HepG2 (cell line): ENCODE measurements around the gene NCAM2. TPM values are rescaled to one million over a fixed set of nuclear protein-coding genes. Genes with fewer than 3 reads are reported as not detected.

Experiments
- ATAC-seq: fragments of 200-7000 bp; cut with Tn5 transposase; 3 replicates; pipeline ENCODE4 v1.9.1; 2020; ENCODE audit warnings: mild to moderate bottlenecking, moderate library complexity
- BruUV-seq: library from RNA; stranded (reverse); fragments of 400-500 nt; replicated peaks from 2 replicates; lab custom pipeline; 2021; lab: Mats Ljungman, UMichigan
- CTCF ChIA-PET: fragments of 300-600 bp; formaldehyde crosslinking; extraction: SDS; loops from one replicate; lab custom pipeline; 2021; ENCODE audit warnings: low total read pairs, inconsistent platforms, low intra/inter-chr PET ratio; lab: Yijun Ruan, JAX
- POLR2A ChIA-PET: fragments of 350-600 bp; sonication (Branson Sonifier 250); formaldehyde crosslinking; loops from one replicate; lab custom pipeline; 2020; ENCODE audit warnings: antibody characterized with exemption, inconsistent platforms; lab: Yijun Ruan, JAX
- DNase-seq: peaks from one replicate; pipeline ENCODE4 v3.0.0-alpha.2; 2015; ENCODE audit warnings: low spot score
- FAIRE-seq: peaks from 3 replicates; lab custom pipeline; 2011; peaks lifted over from hg19 to GRCh38; lab: Jason Lieb, UNC
- H2AFZ ChIP-seq: one replicate; pipeline ENCODE4 v1.6.1; 2011; ENCODE audit warnings: low read length, inconsistent platforms
- H3K27ac ChIP-seq: fragments of 300-600 bp; 3 replicates; pipeline ENCODE4 v1.8.0; 2011; ENCODE audit warnings: mixed run types, mild to moderate bottlenecking, mixed read lengths, low read length, inconsistent platforms; ENCODE audit not compliant: insufficient read depth; ENCODE audit errors: extremely low read length
- H3K27me3 ChIP-seq, 2 experiments: fragments of 200-600 bp in 1 of 2; 2 replicates in 1 of 2; 3 replicates in 1 of 2; pipeline versions ENCODE4 v1.6.0 to v1.8.0; 2011; ENCODE audit warnings: low read length in 2 of 2, mild to moderate bottlenecking in 2 of 2, moderate library complexity in 2 of 2, inconsistent platforms in 1 of 2; ENCODE audit not compliant: insufficient read depth in 2 of 2, control insufficient read depth in 1 of 2
- H3K36me3 ChIP-seq, 2 experiments: fragments of 200-600 bp in 1 of 2; replicated peaks in 1 of 2; 2 replicates in 1 of 2; 3 replicates in 1 of 2; pipeline versions ENCODE4 v1.5.1 to v1.8.0; 2011; ENCODE audit warnings: low read length in 2 of 2, inconsistent platforms in 1 of 2; ENCODE audit not compliant: insufficient read depth in 2 of 2, control insufficient read depth in 1 of 2
- H3K4me1 ChIP-seq: 2 replicates; pipeline ENCODE4 v1.5.1; 2012; ENCODE audit warnings: low read length, inconsistent platforms; ENCODE audit not compliant: insufficient read depth
- H3K4me2 ChIP-seq: 2 replicates; pipeline ENCODE4 v1.6.0; 2011; ENCODE audit warnings: low read depth, low read length, inconsistent platforms
- H3K4me3 ChIP-seq, 3 experiments: fragments of 200-600 bp in 1 of 3; sonication (generic), shearing (Covaris generic) in 1 of 3; replicated peaks in 1 of 3; 2 replicates each; pipeline ENCODE4 v1.5.1; 2011 to 2016; ENCODE audit warnings: low read length in 3 of 3, inconsistent platforms in 2 of 3, low read depth in 2 of 3, mild to moderate bottlenecking in 2 of 3, control low read depth in 1 of 3, mixed read lengths in 1 of 3; ENCODE audit not compliant: insufficient read depth in 1 of 3
- H3K79me2 ChIP-seq: one replicate; pipeline ENCODE4 v1.6.1; 2011; ENCODE audit warnings: low read length, inconsistent platforms; ENCODE audit not compliant: insufficient read depth
- H3K9ac ChIP-seq: 2 replicates; pipeline ENCODE4 v1.6.0; 2011; ENCODE audit warnings: mild to moderate bottlenecking, low read depth, low read length, inconsistent platforms; ENCODE audit not compliant: insufficient read depth
- H3K9me3 ChIP-seq: 2 replicates; pipeline ENCODE4 v1.5.1; 2012; ENCODE audit warnings: mild to moderate bottlenecking, low read length
- H4K20me1 ChIP-seq: 2 replicates; pipeline ENCODE4 v1.6.0; 2011; ENCODE audit warnings: inconsistent platforms, mild to moderate bottlenecking, low read length, moderate library complexity; ENCODE audit not compliant: insufficient read depth
- ATF3 ChIP-seq: sonication (generic); formaldehyde crosslinking; IDR thresholded peaks from 2 replicates; pipeline ENCODE4 v1.4.0; 2020; ENCODE audit warnings: missing genetic modification reagents
- E2F1 ChIP-seq: sonication (generic); formaldehyde crosslinking; IDR thresholded peaks from 2 replicates; pipeline ENCODE4 v1.5.0; 2020; ENCODE audit warnings: missing genetic modification reagents
- HNRNPK ChIP-seq: fragments of 200-400 bp; formaldehyde crosslinking; IDR thresholded peaks from 2 replicates; pipeline ENCODE4 v1.6.1; 2018; ENCODE audit warnings: low read length, low read depth, moderate library complexity, mild to moderate bottlenecking; ENCODE audit not compliant: poor library complexity, severe bottlenecking
- KDM6A ChIP-seq: IDR thresholded peaks from 2 replicates; pipeline ENCODE4 v1.6.1; 2016; ENCODE audit warnings: low read depth
- NFATC3 ChIP-seq: sonication (generic); formaldehyde crosslinking; IDR thresholded peaks from 2 replicates; pipeline ENCODE4 v1.5.1; 2020; ENCODE audit warnings: mild to moderate bottlenecking, missing genetic modification reagents
- NR2F1 ChIP-seq, 2 experiments: fragments of 450-650 bp in 1 of 2; formaldehyde crosslinking in 1 of 2; IDR thresholded peaks; 2 replicates each; pipeline versions ENCODE4 v1.5.0 to v1.6.1; 2016 to 2020; ENCODE audit warnings: mild to moderate bottlenecking in 1 of 2, missing compliant biosample characterization in 1 of 2, missing genetic modification reagents in 1 of 2, moderate library complexity in 1 of 2
- TRIM24 ChIP-seq: sonication (generic); formaldehyde crosslinking; IDR thresholded peaks from 2 replicates; pipeline ENCODE4 v1.8.0; 2022; ENCODE audit warnings: mild to moderate bottlenecking, missing genetic modification reagents
- ZNF326 ChIP-seq: sonication (generic); formaldehyde crosslinking; IDR thresholded peaks from 2 replicates; pipeline ENCODE4 v1.4.0; 2020; ENCODE audit warnings: missing genetic modification reagents, borderline replicate concordance
- ZNF552 ChIP-seq: sonication (generic); formaldehyde crosslinking; IDR thresholded peaks from 2 replicates; pipeline ENCODE4 v1.9.0; 2022; ENCODE audit warnings: missing genetic modification reagents, mild to moderate bottlenecking, borderline replicate concordance
- ZNF639 ChIP-seq: conservative IDR thresholded peaks from 2 replicates; pipeline ENCODE4 v1.6.1; 2018; ENCODE audit warnings: missing genetic modification reagents
- ZNF737 ChIP-seq: sonication (generic); formaldehyde crosslinking; IDR thresholded peaks from 2 replicates; pipeline ENCODE4 v1.5.0; 2020; ENCODE audit warnings: missing genetic modification reagents, mild to moderate bottlenecking, borderline replicate concordance
- in situ Hi-C: cut with HindIII; loops from 2 replicates; pipeline ENCODE4 v1.10.0; 2017; ENCODE audit warnings: low pct_unique_long_range_greater_than_20kb; ENCODE audit not compliant: extremely low pct_ligation_motif_present
- intact Hi-C: fragments of 100-400 bp; cut with micrococcal nuclease; formaldehyde crosslinking; loops from one replicate; pipeline ENCODE4 v1.10.0; 2022; ENCODE audit not compliant: unreplicated experiment
- polyA plus RNA-seq, 8 experiments: library from polyadenylated mRNA; depleted of rRNA in 3 of 8; stranded (reverse) in 7 of 8; unstranded in 1 of 8; fragments of >200 nt; fragmentation: Illumina TruSeq in 4 of 8; extraction: Trizol in 4 of 8; gene quantifications; 2 replicates each; pipeline versions ENCODE4 v1.2.1 to v1.2.3, GENCODE V29; 2011 to 2016; ENCODE audit warnings: low read depth in 4 of 8, missing spikeins in 1 of 8, mixed read lengths in 1 of 8; ENCODE audit not compliant: insufficient read depth in 1 of 8
- total RNA-seq, 5 experiments: library from RNA; depleted of rRNA; stranded (reverse); fragments of >200 nt; fragmentation: Illumina TruSeq; extraction: Trizol; gene quantifications; 2 replicates each; pipeline ENCODE4 v1.2.3, GENCODE V29; 2016; ENCODE audit warnings: low read depth in 1 of 5

NCAM2 gene
- total and polyA plus RNA-seq, 2 of the 13 experiments (the other 11 are each of a cell fraction or from before 2014, with no cell fraction given), result not detected

- DNase-seq, result no peak
- H3K27me3 ChIP-seq, result no peaks in the 10 kb centered on the region
- H3K4me3 ChIP-seq, result no peak overlapping the region
- no peak overlapping the region for H3K9ac ChIP-seq
- POLR2A ChIA-PET, result no interaction called here
- no peaks in the 10 kb centered on the region for H3K79me2 ChIP-seq
- H3K9me3 ChIP-seq, result peaks cover 90% of the 10 kb centered on the region
- intact Hi-C loops, result no loop called here
- in situ Hi-C loops, result no loop called here
- no peak for ATAC-seq
- no peaks in the 10 kb centered on the region for H3K4me1 ChIP-seq
- no peaks in the 10 kb centered on the region for H4K20me1 ChIP-seq
- no peak overlapping the region for H2AFZ ChIP-seq
- CTCF ChIA-PET, result no interaction called here
- no peak overlapping the region for H3K27ac ChIP-seq
- H3K36me3 ChIP-seq, result no peaks in the 10 kb centered on the region
- BruUV-seq, result no TSS peak
- no peak for TF ChIP-seq NR2F1 (CRISPR knock-in tag; IDR thresholded peaks at IDR 0.05)
- no peak for TF ChIP-seq E2F1 (CRISPR knock-in tag)
- TF ChIP-seq HNRNPK, result no peak
- no peak for TF ChIP-seq ZNF552 (CRISPR knock-in tag)
- no peak for TF ChIP-seq ZNF737
- no peak for TF ChIP-seq KDM6A (CRISPR knock-in tag)
- no peak for TF ChIP-seq NFATC3 (CRISPR knock-in tag)
- TF ChIP-seq TRIM24 (CRISPR knock-in tag), result no peak
- no peak for TF ChIP-seq ATF3 (CRISPR knock-in tag)
- TF ChIP-seq ZNF639 (CRISPR knock-in tag), result no peak
- TF ChIP-seq ZNF326 (CRISPR knock-in tag), result no peak
- no peak for FAIRE-seq
- no peak overlapping the region for H3K4me2 ChIP-seq
These were observed 368.1 kb downstream of the NCAM2 start for GRCh38 chr21:21366277-21366676.
